Measurements from ENCODE around the gene SEC14L5.

DNA sequence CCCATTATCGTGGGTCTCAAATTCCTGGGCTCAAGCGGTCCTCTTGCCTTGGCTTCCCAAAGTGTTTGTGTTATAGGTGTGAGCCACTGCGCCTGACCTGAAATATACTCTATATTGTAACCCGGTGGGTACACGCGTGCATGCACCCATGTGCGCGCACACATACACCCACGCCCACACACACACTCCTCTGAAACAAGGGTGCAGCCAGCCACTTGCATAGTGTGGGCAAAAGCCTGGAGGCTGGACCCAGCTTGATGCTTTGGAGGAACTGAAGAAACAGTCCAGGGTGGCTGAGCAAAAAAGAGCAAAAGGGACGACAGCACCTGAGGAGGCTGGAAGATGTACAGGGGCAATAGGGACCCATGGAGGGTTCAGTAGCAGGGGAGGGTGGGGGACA lies 45.7 kb downstream of the SEC14L5 start:
- TF ChIP-seq JUN (CRISPR knock-in tag; IDR thresholded peaks at IDR 0.05) (no peak), ZNF263 (CRISPR knock-in tag; IDR thresholded peaks at IDR 0.05; ENCODE audit: low read depth) (no peak)
- TF ChIP-seq, protein P1, sequence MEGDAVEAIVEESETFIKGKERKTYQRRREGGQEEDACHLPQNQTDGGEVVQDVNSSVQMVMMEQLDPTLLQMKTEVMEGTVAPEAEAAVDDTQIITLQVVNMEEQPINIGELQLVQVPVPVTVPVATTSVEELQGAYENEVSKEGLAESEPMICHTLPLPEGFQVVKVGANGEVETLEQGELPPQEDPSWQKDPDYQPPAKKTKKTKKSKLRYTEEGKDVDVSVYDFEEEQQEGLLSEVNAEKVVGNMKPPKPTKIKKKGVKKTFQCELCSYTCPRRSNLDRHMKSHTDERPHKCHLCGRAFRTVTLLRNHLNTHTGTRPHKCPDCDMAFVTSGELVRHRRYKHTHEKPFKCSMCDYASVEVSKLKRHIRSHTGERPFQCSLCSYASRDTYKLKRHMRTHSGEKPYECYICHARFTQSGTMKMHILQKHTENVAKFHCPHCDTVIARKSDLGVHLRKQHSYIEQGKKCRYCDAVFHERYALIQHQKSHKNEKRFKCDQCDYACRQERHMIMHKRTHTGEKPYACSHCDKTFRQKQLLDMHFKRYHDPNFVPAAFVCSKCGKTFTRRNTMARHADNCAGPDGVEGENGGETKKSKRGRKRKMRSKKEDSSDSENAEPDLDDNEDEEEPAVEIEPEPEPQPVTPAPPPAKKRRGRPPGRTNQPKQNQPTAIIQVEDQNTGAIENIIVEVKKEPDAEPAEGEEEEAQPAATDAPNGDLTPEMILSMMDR (IDR thresholded peaks at IDR 0.05): no peak
- TF ChIP-seq, protein P2, sequence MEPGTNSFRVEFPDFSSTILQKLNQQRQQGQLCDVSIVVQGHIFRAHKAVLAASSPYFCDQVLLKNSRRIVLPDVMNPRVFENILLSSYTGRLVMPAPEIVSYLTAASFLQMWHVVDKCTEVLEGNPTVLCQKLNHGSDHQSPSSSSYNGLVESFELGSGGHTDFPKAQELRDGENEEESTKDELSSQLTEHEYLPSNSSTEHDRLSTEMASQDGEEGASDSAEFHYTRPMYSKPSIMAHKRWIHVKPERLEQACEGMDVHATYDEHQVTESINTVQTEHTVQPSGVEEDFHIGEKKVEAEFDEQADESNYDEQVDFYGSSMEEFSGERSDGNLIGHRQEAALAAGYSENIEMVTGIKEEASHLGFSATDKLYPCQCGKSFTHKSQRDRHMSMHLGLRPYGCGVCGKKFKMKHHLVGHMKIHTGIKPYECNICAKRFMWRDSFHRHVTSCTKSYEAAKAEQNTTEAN (CRISPR knock-in tag; IDR thresholded peaks at IDR 0.05): no peak
